KMS-11 (cell line): Measurements from ENCODE around the gene RBM28.
A peak's percentile ranks its signal among the peaks of the same experiment; 100 is the strongest.

Source experiments
- H2AFZ ChIP-seq: fragments of 200-600 bp; sonication (generic); 2 replicates; pipeline ENCODE4 v1.6.1; 2016; ENCODE audit warnings: antibody characterized with exemption, mixed run types, low read depth
- H3K27ac ChIP-seq: fragments of 200-600 bp; sonication (generic); 2 replicates; pipeline ENCODE4 v1.6.1; 2016; ENCODE audit warnings: mild to moderate bottlenecking, mixed run types
- H3K27me3 ChIP-seq: fragments of 200-600 bp; sonication (generic); 2 replicates; pipeline ENCODE4 v1.6.1; 2017; ENCODE audit warnings: mild to moderate bottlenecking, low read depth, mixed run types, moderate library complexity; ENCODE audit not compliant: insufficient read depth
- H3K36me3 ChIP-seq: fragments of 200-600 bp; sonication (generic); 2 replicates; pipeline ENCODE4 v1.6.1; 2017; ENCODE audit warnings: mild to moderate bottlenecking, mixed run types; ENCODE audit not compliant: insufficient read depth
- H3K4me1 ChIP-seq: fragments of 200-600 bp; sonication (generic); 2 replicates; pipeline ENCODE4 v1.6.1; 2016; ENCODE audit warnings: mild to moderate bottlenecking, low read depth, mixed run types; ENCODE audit not compliant: poor library complexity, severe bottlenecking
- H3K4me2 ChIP-seq: fragments of 200-600 bp; sonication (generic); 2 replicates; pipeline ENCODE4 v1.7.0; 2016; ENCODE audit warnings: mild to moderate bottlenecking, mixed run types
- H3K4me3 ChIP-seq: fragments of 200-600 bp; sonication (generic); IDR thresholded peaks from 2 replicates; pipeline ENCODE4 v1.6.1; 2017; ENCODE audit warnings: low read depth, low read length, mixed read lengths; ENCODE audit not compliant: insufficient read depth
- H3K79me2 ChIP-seq: fragments of 200-600 bp; sonication (generic); 2 replicates; pipeline ENCODE4 v1.6.1; 2016; ENCODE audit warnings: low read depth, mixed run types; ENCODE audit not compliant: insufficient read depth
- H3K9ac ChIP-seq: fragments of 200-600 bp; sonication (generic); 2 replicates; pipeline ENCODE4 v1.6.1; 2016; ENCODE audit warnings: mild to moderate bottlenecking, mixed run types
- H4K20me1 ChIP-seq: fragments of 200-600 bp; sonication (generic); 2 replicates; pipeline ENCODE4 v1.6.1; 2016; ENCODE audit warnings: mild to moderate bottlenecking, mixed run types; ENCODE audit not compliant: insufficient read depth
- TF ChIP-seq, protein P1 (sequence below): fragments of 200-600 bp; sonication (generic); conservative IDR thresholded peaks from 2 replicates; pipeline ENCODE4 v1.6.1; 2017; ENCODE audit warnings: low read depth, mild to moderate bottlenecking, antibody characterized with exemption, low read length, moderate library complexity, mixed read lengths

Gene RBM28, protein sequence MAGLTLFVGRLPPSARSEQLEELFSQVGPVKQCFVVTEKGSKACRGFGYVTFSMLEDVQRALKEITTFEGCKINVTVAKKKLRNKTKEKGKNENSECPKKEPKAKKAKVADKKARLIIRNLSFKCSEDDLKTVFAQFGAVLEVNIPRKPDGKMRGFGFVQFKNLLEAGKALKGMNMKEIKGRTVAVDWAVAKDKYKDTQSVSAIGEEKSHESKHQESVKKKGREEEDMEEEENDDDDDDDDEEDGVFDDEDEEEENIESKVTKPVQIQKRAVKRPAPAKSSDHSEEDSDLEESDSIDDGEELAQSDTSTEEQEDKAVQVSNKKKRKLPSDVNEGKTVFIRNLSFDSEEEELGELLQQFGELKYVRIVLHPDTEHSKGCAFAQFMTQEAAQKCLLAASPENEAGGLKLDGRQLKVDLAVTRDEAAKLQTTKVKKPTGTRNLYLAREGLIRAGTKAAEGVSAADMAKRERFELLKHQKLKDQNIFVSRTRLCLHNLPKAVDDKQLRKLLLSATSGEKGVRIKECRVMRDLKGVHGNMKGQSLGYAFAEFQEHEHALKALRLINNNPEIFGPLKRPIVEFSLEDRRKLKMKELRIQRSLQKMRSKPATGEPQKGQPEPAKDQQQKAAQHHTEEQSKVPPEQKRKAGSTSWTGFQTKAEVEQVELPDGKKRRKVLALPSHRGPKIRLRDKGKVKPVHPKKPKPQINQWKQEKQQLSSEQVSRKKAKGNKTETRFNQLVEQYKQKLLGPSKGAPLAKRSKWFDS

GRCh38 chr7:128343554-128344430, at the start of gene RBM28:
RBM28 (minus strand) TSS chr7:128343908; CDS start chr7:128343793, 115 bp downstream.
- Histone ChIP-seq H3K4me3 (peak within 1 kb of the TSS; percentile 77), H3K4me2 (peak within 1 kb of the TSS; percentile 90), H4K20me1 (0 out of 2 replicates have a peak, but pooled peaks cover 4% of the 10 kb centered on the region), H3K36me3 (peaks cover 8% of the 10 kb centered on the region; the same call in 1 of the 2 replicates), H3K27ac (peak within 1 kb of the TSS; percentile 76), H3K4me1 (peaks cover 37% of the 10 kb centered on the region), H3K27me3 (no peaks in the 10 kb centered on the region), H3K79me2 (peaks cover 43% of the 10 kb centered on the region), H2AFZ (peak within 1 kb of the TSS; percentile 87), H3K9ac (peak within 1 kb of the TSS; percentile 87)
- TF ChIP-seq, protein P1, sequence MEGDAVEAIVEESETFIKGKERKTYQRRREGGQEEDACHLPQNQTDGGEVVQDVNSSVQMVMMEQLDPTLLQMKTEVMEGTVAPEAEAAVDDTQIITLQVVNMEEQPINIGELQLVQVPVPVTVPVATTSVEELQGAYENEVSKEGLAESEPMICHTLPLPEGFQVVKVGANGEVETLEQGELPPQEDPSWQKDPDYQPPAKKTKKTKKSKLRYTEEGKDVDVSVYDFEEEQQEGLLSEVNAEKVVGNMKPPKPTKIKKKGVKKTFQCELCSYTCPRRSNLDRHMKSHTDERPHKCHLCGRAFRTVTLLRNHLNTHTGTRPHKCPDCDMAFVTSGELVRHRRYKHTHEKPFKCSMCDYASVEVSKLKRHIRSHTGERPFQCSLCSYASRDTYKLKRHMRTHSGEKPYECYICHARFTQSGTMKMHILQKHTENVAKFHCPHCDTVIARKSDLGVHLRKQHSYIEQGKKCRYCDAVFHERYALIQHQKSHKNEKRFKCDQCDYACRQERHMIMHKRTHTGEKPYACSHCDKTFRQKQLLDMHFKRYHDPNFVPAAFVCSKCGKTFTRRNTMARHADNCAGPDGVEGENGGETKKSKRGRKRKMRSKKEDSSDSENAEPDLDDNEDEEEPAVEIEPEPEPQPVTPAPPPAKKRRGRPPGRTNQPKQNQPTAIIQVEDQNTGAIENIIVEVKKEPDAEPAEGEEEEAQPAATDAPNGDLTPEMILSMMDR: no peak

GRCh38 chr7:128392446-128393327, 49.0 kb upstream of the RBM28 start:
- H3K27me3 ChIP-seq: no peaks in the 10 kb centered on the region; the same call in 1 of the 2 replicates
- no peak overlapping the region for H3K4me2 ChIP-seq
- H3K79me2 ChIP-seq: no peaks in the 10 kb centered on the region
- no peaks in the 10 kb centered on the region for H3K36me3 ChIP-seq
- H3K4me3 ChIP-seq: no peak overlapping the region
- TF ChIP-seq, protein P1: no peak
- H3K4me1 ChIP-seq: no peaks in the 10 kb centered on the region
- H3K9ac ChIP-seq: no peak overlapping the region
- no peak overlapping the region for H3K27ac ChIP-seq
- H2AFZ ChIP-seq: no peak overlapping the region
- H4K20me1 ChIP-seq: no peaks in the 10 kb centered on the region

GRCh38 chr7:128391805-128392204, 48.1 kb upstream of the RBM28 start:
- Histone ChIP-seq H3K4me2 (no peak overlapping the region), H3K79me2 (no peaks in the 10 kb centered on the region), H3K4me3 (no peak overlapping the region), H4K20me1 (no peaks in the 10 kb centered on the region), H3K27me3 (no peaks in the 10 kb centered on the region; the same call in 1 of the 2 replicates), H3K9ac (no peak overlapping the region), H2AFZ (no peak overlapping the region), H3K27ac (no peak overlapping the region), H3K36me3 (no peaks in the 10 kb centered on the region), H3K4me1 (no peaks in the 10 kb centered on the region)
- TF ChIP-seq, protein P1: no peak
